Activated CD4-positive, alpha-beta T cell treated with anti-CD3 and anti-CD28 coated beads, Interleukin-2, amount 10 ng/mL, durations not matched to agents 7 days and 5 days (primary cell): ENCODE results near the gene PJA2. TPM values are rescaled to one million over a fixed set of nuclear protein-coding genes. Genes with fewer than 3 reads are reported as not detected.
"Not testable (repeated sequence)": the region's sequence is repeated elsewhere in the genome, so short reads cannot be mapped to it uniquely, and the experiment has no call there.

Experiments used
- CTCF ChIA-PET: fragments of 350-600 bp; sonication (Branson Sonifier 250); formaldehyde crosslinking; loops from one replicate; lab custom pipeline; 2021; ENCODE audit warnings: antibody characterized with exemption; lab: Charles Lee
- POLR2A ChIA-PET: fragments of 350-600 bp; sonication (Branson Sonifier 250); formaldehyde crosslinking; loops from one replicate; lab custom pipeline; 2021; ENCODE audit warnings: antibody characterized with exemption; lab: Charles Lee
- DNase-seq: peaks from one replicate; pipeline ENCODE4 v3.0.0-alpha.2; 2020
- H3K27ac Mint-ChIP-seq: one replicate; pipeline ENCODE4 v1.8.0; 2021; ENCODE audit warnings: mild to moderate bottlenecking, moderate library complexity, mixed read lengths
- H3K27me3 Mint-ChIP-seq: one replicate; pipeline ENCODE4 v1.8.0; 2021; ENCODE audit warnings: mixed read lengths
- H3K36me3 Mint-ChIP-seq: one replicate; pipeline ENCODE4 v1.8.0; 2021; ENCODE audit warnings: low read depth, mixed read lengths
- H3K4me1 Mint-ChIP-seq: one replicate; pipeline ENCODE4 v1.8.0; 2021; ENCODE audit warnings: mixed read lengths
- H3K4me3 Mint-ChIP-seq: one replicate; pipeline ENCODE4 v1.8.0; 2021; ENCODE audit warnings: mild to moderate bottlenecking, moderate library complexity, mixed read lengths
- H3K9me3 Mint-ChIP-seq: one replicate; pipeline ENCODE4 v1.8.0; 2021; ENCODE audit warnings: mixed read lengths
- total RNA-seq, 2 experiments: library from RNA; stranded (reverse); gene quantifications; one replicate each; pipeline ENCODE4 v1.2.3, GENCODE V29; 2021

The PJA2 gene
- total RNA-seq, 2 experiments from 2014 or later: 51.7 to 58.7 TPM

- POLR2A ChIA-PET: no interaction called here
- H3K27ac Mint-ChIP-seq: no peak overlapping the region
- peaks cover 10% of the 10 kb centered on the region for H3K27me3 Mint-ChIP-seq
- no peak for DNase-seq
- peaks cover 5% of the 10 kb centered on the region for H3K36me3 Mint-ChIP-seq
- no peak overlapping the region for H3K4me3 Mint-ChIP-seq
- H3K9me3 Mint-ChIP-seq: peaks cover 18% of the 10 kb centered on the region
- CTCF ChIA-PET: no interaction called here
- H3K4me1 Mint-ChIP-seq: no peaks in the 10 kb centered on the region
Observed at GRCh38 chr5:109418712-109419352, 9.1 kb upstream of the PJA2 start.

GRCh38 chr5:109416882-109417281 lies 7.1 kb upstream of the PJA2 start:
- no peak for DNase-seq
- peaks cover 5% of the 10 kb centered on the region for H3K36me3 Mint-ChIP-seq
- CTCF ChIA-PET: no interaction called here
- POLR2A ChIA-PET: no interaction called here
- peaks cover 19% of the 10 kb centered on the region for H3K9me3 Mint-ChIP-seq
- peaks cover 10% of the 10 kb centered on the region for H3K27me3 Mint-ChIP-seq
- no peak overlapping the region for H3K4me3 Mint-ChIP-seq
- H3K27ac Mint-ChIP-seq: no peak overlapping the region
- H3K4me1 Mint-ChIP-seq: peaks cover under 1% of the 10 kb centered on the region

GRCh38 chr5:109413921-109414461 lies 4.2 kb upstream of the PJA2 start:
- H3K27ac Mint-ChIP-seq, H3K4me3 Mint-ChIP-seq, CTCF ChIA-PET, POLR2A ChIA-PET, H3K36me3 Mint-ChIP-seq, H3K27me3 Mint-ChIP-seq, DNase-seq: not testable (repeated sequence)
- Mint-ChIP-seq H3K4me1 (peaks cover 11% of the 10 kb centered on the region), H3K9me3 (peaks cover 19% of the 10 kb centered on the region)

GRCh38 chr5:109413458-109413857 lies 3.7 kb upstream of the PJA2 start:
- Mint-ChIP-seq H3K4me3 (no peak overlapping the region), H3K36me3 (peaks cover 5% of the 10 kb centered on the region), H3K4me1 (peaks cover 11% of the 10 kb centered on the region), H3K9me3 (peaks cover 19% of the 10 kb centered on the region), H3K27me3 (peaks cover 3% of the 10 kb centered on the region), H3K27ac (no peak overlapping the region)
- DNase-seq: no peak
- POLR2A ChIA-PET: no interaction called here
- CTCF ChIA-PET: no interaction called here

- H3K27me3 Mint-ChIP-seq: no peaks in the 10 kb centered on the region
- H3K4me1 Mint-ChIP-seq: peaks cover 11% of the 10 kb centered on the region
- H3K4me3 Mint-ChIP-seq: no peak overlapping the region
- CTCF ChIA-PET: interaction anchor here (0.6 kb wide), 1 partner anchor 12 kb away, joined by 3 read pairs; no protein-coding TSS in a partner anchor
- POLR2A ChIA-PET: no interaction called here
- DNase-seq: no peak
- no peak overlapping the region for H3K27ac Mint-ChIP-seq
- peaks cover 19% of the 10 kb centered on the region for H3K9me3 Mint-ChIP-seq
- peaks cover 5% of the 10 kb centered on the region for H3K36me3 Mint-ChIP-seq
Observed at GRCh38 chr5:109412981-109413402, 3.2 kb upstream of the PJA2 start.

GRCh38 chr5:109411627-109412026 lies 1.9 kb upstream of the PJA2 start:
- ChIA-PET POLR2A (no interaction called here), CTCF (no interaction called here)
- peaks cover 21% of the 10 kb centered on the region for H3K4me1 Mint-ChIP-seq
- H3K27me3 Mint-ChIP-seq: no peaks in the 10 kb centered on the region
- no peak overlapping the region for H3K27ac Mint-ChIP-seq
- H3K9me3 Mint-ChIP-seq: peaks cover 15% of the 10 kb centered on the region
- no peak overlapping the region for H3K4me3 Mint-ChIP-seq
- peaks cover 11% of the 10 kb centered on the region for H3K36me3 Mint-ChIP-seq
- DNase-seq: no peak

GRCh38 chr5:109411149-109411514 lies 1.4 kb upstream of the PJA2 start:
- H3K27ac Mint-ChIP-seq: peak overlapping the region; percentile 100
- peak overlapping the region; percentile 92 for H3K4me3 Mint-ChIP-seq
- no peak for DNase-seq
- peaks cover 15% of the 10 kb centered on the region for H3K9me3 Mint-ChIP-seq
- H3K4me1 Mint-ChIP-seq: peaks cover 26% of the 10 kb centered on the region
- CTCF ChIA-PET: no interaction called here
- peaks cover 16% of the 10 kb centered on the region for H3K36me3 Mint-ChIP-seq
- H3K27me3 Mint-ChIP-seq: no peaks in the 10 kb centered on the region
- POLR2A ChIA-PET: no interaction called here

- Mint-ChIP-seq H3K9me3 (peaks cover 11% of the 10 kb centered on the region), H3K27me3 (no peaks in the 10 kb centered on the region), H3K36me3 (peaks cover 20% of the 10 kb centered on the region), H3K4me1 (peaks cover 29% of the 10 kb centered on the region), H3K4me3 (peak overlapping the region; percentile 92), H3K27ac (peak overlapping the region; percentile 100)
- ChIA-PET CTCF (interaction anchor here (0.6 kb wide), 1 partner anchor 479 kb away, joined by 4 read pairs; no protein-coding TSS in a partner anchor), POLR2A (no interaction called here)
- DNase-seq: peak; percentile 41
Observed at GRCh38 chr5:109410389-109411148, 795 bp upstream of the PJA2 start.

- CTCF ChIA-PET: no interaction called here
Observed at GRCh38 chr5:109408991-109409843, 557 bp downstream of the PJA2 start.

GRCh38 chr5:109407913-109408312 lies 1.9 kb downstream of the PJA2 start:
- ChIA-PET CTCF (no interaction called here), POLR2A (no interaction called here)
- no peak for DNase-seq
- peaks cover 40% of the 10 kb centered on the region for H3K4me1 Mint-ChIP-seq
- H3K9me3 Mint-ChIP-seq: peaks cover 6% of the 10 kb centered on the region
- peaks cover 35% of the 10 kb centered on the region for H3K36me3 Mint-ChIP-seq
- H3K27me3 Mint-ChIP-seq: no peaks in the 10 kb centered on the region
- H3K27ac Mint-ChIP-seq: peak overlapping the region; percentile 100
- peak overlapping the region; percentile 92 for H3K4me3 Mint-ChIP-seq

More at GRCh38 chr5:109408991-109409843, 557 bp downstream of the PJA2 start:
- DNase-seq: peak; percentile 81
- Mint-ChIP-seq H3K27me3 (no peaks in the 10 kb centered on the region), H3K27ac (peak overlapping the region; percentile 100), H3K9me3 (peaks cover 11% of the 10 kb centered on the region), H3K36me3 (peaks cover 26% of the 10 kb centered on the region), H3K4me3 (peak overlapping the region; percentile 92), H3K4me1 (peaks cover 38% of the 10 kb centered on the region)
- POLR2A ChIA-PET: no interaction called here

GRCh38 chr5:109406719-109407118 lies 3.1 kb downstream of the PJA2 start:
- POLR2A ChIA-PET: no interaction called here
- peaks cover 6% of the 10 kb centered on the region for H3K9me3 Mint-ChIP-seq
- no peak overlapping the region for H3K27ac Mint-ChIP-seq
- CTCF ChIA-PET: no interaction called here
- peaks cover 40% of the 10 kb centered on the region for H3K36me3 Mint-ChIP-seq
- H3K4me3 Mint-ChIP-seq: peak overlapping the region; percentile 17
- no peaks in the 10 kb centered on the region for H3K27me3 Mint-ChIP-seq
- peaks cover 46% of the 10 kb centered on the region for H3K4me1 Mint-ChIP-seq
- DNase-seq: no peak

- H3K36me3 Mint-ChIP-seq: peaks cover 45% of the 10 kb centered on the region
- DNase-seq: no peak
- peaks cover 54% of the 10 kb centered on the region for H3K4me1 Mint-ChIP-seq
- ChIA-PET CTCF (no interaction called here), POLR2A (interaction anchor here (0.6 kb wide), 3 partner anchors 9 to 59 kb away, joined by 3 to 4 read pairs (median 3); no protein-coding TSS in a partner anchor)
- no peak overlapping the region for H3K4me3 Mint-ChIP-seq
- H3K27me3 Mint-ChIP-seq: no peaks in the 10 kb centered on the region
- H3K9me3 Mint-ChIP-seq: peaks cover 6% of the 10 kb centered on the region
- H3K27ac Mint-ChIP-seq: no peak overlapping the region
Observed at GRCh38 chr5:109404428-109404960, 5.3 kb downstream of the PJA2 start.
